Measurements from ENCODE around the gene SPINK8. TPM values are rescaled to one million over a fixed set of nuclear protein-coding genes. Genes with fewer than 3 reads are reported as not detected.
"Not testable (repeated sequence)": the region's sequence is repeated elsewhere in the genome, so short reads cannot be mapped to it uniquely, and the experiment has no call there.

Gene SPINK8
- not detected for total RNA-seq

DNA sequence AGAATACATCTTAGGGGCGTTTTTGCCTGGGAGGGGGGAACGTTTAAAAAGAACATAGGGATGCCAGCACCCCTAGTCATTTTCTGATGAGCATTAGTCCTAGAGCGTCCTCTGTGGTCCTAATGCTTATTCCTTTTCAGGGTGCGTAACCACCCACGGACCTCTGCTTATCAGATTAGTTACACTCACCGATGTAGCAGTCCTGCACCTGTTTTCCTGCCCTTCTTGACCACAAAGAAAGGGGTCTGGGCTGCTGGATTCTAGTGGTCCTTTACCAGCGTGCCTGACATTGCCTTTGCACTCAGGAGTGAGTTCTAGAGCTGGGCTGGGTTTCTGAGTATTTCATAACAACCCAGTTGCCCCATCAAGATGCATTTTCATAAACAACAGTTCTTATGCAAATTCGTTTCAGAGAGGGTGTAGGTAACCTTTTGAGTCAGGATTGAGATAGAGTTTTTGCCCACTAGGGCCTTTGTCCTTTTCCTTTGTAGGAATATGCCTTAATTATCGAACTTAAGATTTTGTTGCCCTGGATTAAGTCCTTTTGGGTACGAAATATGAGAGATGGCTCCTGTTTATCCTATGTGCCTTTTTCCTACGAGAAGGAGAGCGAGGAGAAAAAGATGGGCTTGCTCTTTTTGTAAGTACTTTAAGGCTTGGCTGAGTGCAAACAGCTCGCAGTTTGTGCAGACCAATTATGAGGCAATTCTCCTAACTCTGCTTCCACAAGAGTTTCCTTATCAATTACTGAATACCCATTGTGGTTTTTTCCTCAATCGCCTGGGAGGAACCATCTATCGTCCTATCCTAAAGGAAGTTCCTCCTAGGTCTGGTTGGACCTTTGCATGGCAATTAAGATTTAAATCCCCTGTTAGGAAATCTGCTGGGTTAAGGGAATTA lies at the start of gene SPINK8:
TSS of gene SPINK8 (minus strand) at position 316 of the 900 bp plus-strand sequence. CDS start 5,320 bp downstream, outside the sequence.
- not testable (repeated sequence) for ATAC-seq; DNase-seq (ENCODE audit: low spot score)

DNA sequence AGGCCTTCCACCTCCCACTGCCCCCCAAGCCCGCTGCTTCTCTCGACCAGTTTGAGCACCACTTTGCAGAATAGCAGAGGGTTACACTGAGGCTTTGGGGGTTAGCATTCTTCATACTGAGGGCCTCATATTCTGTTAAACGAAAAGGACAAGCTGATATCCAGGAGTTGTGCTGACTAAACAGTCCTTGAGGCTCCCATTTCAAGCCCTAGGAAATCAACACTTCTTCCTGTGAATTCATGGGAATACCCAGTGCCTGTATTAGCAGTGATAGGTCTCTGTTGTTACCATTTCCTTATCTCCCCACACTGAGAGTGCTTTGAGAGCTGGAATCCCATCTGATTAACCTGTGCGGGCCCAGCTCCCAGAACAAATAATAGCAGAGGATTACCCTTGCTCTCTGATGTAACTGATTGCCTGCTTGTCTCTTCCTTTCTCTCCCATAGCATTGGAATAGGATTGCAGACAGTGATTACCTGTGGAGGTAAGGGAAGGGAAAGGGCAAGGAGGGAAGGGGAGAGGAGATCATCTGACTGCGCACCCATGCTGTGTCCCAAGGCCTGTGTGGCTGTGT lies 39.5 kb upstream of the SPINK8 start:
- ATAC-seq: no peak
- no peak for DNase-seq (ENCODE audit: low spot score)

DNA sequence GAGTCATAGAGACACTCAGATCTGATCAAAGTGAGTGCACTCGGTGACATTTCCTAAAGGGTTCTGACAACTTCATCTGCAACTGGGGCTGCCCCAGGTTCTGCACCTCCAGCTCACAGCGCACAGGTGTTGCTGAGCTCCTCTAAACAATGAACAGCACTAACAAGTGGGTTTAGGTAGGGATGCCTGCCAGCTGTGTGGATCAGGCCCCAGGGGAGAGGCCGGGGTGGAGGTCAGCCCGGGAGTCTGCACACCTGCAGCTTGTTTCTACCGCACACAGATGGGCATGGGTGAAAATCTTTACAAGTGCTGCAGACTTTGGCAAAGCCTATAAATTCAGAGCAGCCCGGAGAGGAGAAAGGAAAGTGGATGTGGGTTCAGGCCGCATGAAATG lies 38.9 kb upstream of the SPINK8 start:
- DNase-seq (ENCODE audit: low spot score) (no peak), ATAC-seq (no peak)

DNA sequence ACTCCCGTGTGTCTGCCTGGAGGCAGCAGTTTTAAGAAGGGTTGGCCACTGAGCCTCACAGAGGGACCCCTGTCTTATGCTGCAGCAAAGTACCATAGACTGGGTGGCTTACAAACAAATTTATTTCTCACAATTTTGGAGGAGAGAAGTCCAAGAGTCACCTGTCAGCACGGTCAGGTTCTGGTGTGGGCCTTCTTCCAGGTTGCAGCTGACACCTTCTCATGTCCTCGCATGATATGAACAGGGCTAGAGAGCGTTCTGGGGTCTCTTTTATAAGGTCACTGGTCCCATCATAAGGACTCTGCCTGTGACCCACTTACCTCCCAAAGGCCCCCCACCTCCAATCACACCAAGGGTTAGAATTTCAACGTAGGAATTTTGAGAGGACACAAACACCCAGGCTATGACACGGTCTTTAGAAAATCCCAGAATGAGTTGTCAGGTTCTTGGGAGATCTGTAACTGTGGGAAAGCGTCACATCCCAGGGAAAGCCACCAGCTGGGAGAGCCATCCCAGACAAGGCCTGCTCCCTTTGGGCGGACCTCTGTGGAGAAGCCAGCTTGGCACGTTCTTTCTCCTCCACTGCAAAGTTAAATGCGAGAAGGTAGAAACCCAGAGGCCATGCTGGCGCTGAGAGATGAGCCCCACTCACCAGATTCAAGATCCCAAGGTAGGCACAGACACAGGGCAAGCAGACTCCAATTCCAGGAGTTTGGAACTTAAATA lies 38.4 kb upstream of the SPINK8 start, which contains the start of gene FBXW12:
TSS of gene FBXW12 (plus strand) at position 569 of the 726 bp plus-strand sequence. CDS start 549 bp downstream, outside the sequence.
- ATAC-seq: no peak
- no peak for DNase-seq (ENCODE audit: low spot score)

- ATAC-seq: no peak
- DNase-seq (ENCODE audit: low spot score): no peak
These were observed 36.9 kb upstream of the SPINK8 start for GRCh38 chr3:48370333-48370713.

- no peak for DNase-seq (ENCODE audit: low spot score)
- ATAC-seq: no peak
These were observed 36.4 kb upstream of the SPINK8 start for GRCh38 chr3:48369693-48370332.

- no peak for DNase-seq (ENCODE audit: low spot score)
These were observed 33.7 kb upstream of the SPINK8 start for GRCh38 chr3:48367201-48367600.

GRCh38 chr3:48364840-48365239 lies 31.4 kb upstream of the SPINK8 start:
- DNase-seq (ENCODE audit: low spot score) (no peak), ATAC-seq (no peak)

More at GRCh38 chr3:48367201-48367600, 33.7 kb upstream of the SPINK8 start:
- peak; percentile 64 for ATAC-seq

GRCh38 chr3:48361928-48362327 lies 28.5 kb upstream of the SPINK8 start:
- DNase-seq (ENCODE audit: low spot score) (no peak), ATAC-seq (no peak)

DNA sequence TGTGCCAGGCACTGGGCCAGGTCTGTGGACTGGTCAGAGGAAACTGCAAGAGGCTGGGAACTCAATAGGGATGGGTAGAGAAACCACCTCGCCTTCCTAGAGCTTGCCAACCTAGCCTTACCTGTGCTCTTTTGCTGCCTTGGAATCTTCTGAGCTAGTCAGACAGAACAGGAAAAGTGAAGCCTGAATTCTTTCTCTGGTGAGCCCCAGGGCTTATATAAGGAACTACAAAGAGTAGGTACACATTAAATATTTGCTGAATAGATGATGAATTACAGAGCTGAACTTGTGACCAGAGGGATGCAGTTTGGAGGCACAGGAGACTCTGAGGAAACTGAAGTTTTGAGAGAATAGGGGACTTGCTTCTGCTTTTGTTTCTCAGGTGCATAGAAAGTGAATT lies 23.0 kb upstream of the SPINK8 start:
- ATAC-seq: no peak
- no peak for DNase-seq (ENCODE audit: low spot score)

GRCh38 chr3:48353987-48354386 lies 20.5 kb upstream of the SPINK8 start:
- no peak for ATAC-seq

GRCh38 chr3:48352546-48352945 lies 19.1 kb upstream of the SPINK8 start:
- DNase-seq (ENCODE audit: low spot score) (no peak), ATAC-seq (no peak)

More at GRCh38 chr3:48353987-48354386, 20.5 kb upstream of the SPINK8 start:
- DNase-seq (ENCODE audit: low spot score): no peak

DNA sequence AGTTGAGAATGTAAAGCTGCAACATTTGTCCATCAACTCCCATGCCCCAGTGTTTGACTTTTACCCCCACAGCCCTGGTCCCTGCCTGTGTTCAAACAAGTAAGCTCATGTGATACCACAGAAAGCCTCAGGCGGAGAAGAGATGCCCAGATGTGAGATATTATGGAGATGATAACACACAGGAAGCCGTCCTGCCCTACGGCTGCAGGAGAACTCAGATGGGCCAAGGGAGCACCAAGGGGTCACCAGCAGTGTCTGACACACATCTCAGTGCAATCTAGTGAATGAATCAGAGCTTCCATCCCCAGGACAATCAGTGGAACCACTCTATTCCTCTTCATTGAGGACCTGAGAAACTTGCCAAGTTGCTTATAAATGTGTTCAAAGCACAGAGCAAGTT lies 14.0 kb upstream of the SPINK8 start:
- ATAC-seq (no peak), DNase-seq (ENCODE audit: low spot score) (no peak)

GRCh38 chr3:48345946-48346572 lies 12.6 kb upstream of the SPINK8 start:
- no peak for DNase-seq (ENCODE audit: low spot score)
- no peak for ATAC-seq

GRCh38 chr3:48344867-48345507 lies 11.5 kb upstream of the SPINK8 start:
- no peak for DNase-seq (ENCODE audit: low spot score)
- no peak for ATAC-seq

- no peak for DNase-seq (ENCODE audit: low spot score)
- no peak for ATAC-seq
These were observed 10.0 kb upstream of the SPINK8 start for GRCh38 chr3:48343432-48343831.

GRCh38 chr3:48338635-48339034 lies 5.2 kb upstream of the SPINK8 start:
- ATAC-seq: no peak
- DNase-seq (ENCODE audit: low spot score): no peak

GRCh38 chr3:48337536-48337935 lies 4.1 kb upstream of the SPINK8 start:
- ATAC-seq; DNase-seq (ENCODE audit: low spot score): not testable (repeated sequence)

GRCh38 chr3:48335286-48335685 lies 1.8 kb upstream of the SPINK8 start:
- DNase-seq (ENCODE audit: low spot score); ATAC-seq: not testable (repeated sequence)

- no peak for DNase-seq (ENCODE audit: low spot score)
- ATAC-seq: no peak
These were observed 1.1 kb upstream of the SPINK8 start for GRCh38 chr3:48334605-48335004.
